Subcutaneous adipose tissue (tissue), 4 donors: Measurements from ENCODE around the gene IRAK3. TPM values are rescaled to one million over a fixed set of nuclear protein-coding genes. Genes with fewer than 3 reads are reported as not detected.

ENCODE experiments used
- total RNA-seq, 4 donors: library from RNA; depleted of rRNA; stranded (reverse); fragments of >200 nt; gene quantifications; one replicate each; pipeline ENCODE4 v1.1.0, GENCODE V29; 2016
- TF ChIP-seq, protein P1 (sequence below): fragments of 450-650 bp; IDR thresholded peaks from one replicate; pipeline ENCODE4 v1.5.1; 2016; ENCODE audit warnings: low read depth, mild to moderate bottlenecking, control low read depth, antibody characterized with exemption, moderate library complexity

Gene IRAK3
- total RNA-seq, 4 donors from 2014 or later = 83.5 to 111 (median 90.8) TPM

DNA sequence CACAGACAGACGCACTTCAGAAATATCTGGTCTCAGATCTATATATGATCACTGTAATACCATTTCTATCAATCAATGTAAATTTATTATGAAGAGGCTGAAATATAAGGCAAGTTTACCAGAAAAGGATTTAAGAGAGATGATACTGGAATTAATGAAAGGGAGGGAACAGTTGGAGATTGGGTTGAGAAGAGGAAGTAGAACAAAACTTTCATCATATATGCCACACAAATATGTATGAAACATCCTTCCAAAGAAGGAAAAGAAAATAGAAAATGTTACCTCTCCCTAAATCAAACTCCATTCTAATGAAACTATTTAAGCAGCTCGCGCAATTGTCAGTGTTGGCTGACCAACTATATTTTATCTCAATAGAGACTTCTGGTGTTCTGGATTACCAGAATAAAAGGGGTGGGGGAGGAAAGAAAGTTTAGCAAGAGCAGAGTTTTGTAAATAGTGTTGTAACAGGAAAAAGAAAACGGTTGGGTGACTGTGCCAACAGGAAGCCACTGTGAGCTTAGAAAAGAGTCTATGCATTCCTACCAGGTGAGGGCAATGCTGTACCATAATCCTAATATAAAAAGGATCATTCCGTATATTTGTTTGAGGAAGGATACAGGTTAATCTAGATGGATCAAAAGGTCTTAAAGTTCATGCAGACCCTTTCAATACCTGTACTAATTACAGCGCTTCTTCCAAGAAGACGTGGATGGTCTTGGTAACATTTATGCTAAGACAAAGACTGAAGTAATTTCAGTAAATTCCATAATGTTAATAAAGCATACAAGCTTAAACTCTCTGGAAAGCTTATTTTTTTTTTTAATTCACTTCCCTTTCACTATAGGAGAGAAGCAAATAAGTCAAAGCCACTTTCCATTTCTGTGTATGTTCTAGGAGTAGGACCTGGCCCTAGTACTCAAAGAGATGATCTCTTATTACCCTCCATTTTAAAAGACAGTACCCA lies 43.9 kb upstream of the IRAK3 start:
- TF ChIP-seq, protein P1, sequence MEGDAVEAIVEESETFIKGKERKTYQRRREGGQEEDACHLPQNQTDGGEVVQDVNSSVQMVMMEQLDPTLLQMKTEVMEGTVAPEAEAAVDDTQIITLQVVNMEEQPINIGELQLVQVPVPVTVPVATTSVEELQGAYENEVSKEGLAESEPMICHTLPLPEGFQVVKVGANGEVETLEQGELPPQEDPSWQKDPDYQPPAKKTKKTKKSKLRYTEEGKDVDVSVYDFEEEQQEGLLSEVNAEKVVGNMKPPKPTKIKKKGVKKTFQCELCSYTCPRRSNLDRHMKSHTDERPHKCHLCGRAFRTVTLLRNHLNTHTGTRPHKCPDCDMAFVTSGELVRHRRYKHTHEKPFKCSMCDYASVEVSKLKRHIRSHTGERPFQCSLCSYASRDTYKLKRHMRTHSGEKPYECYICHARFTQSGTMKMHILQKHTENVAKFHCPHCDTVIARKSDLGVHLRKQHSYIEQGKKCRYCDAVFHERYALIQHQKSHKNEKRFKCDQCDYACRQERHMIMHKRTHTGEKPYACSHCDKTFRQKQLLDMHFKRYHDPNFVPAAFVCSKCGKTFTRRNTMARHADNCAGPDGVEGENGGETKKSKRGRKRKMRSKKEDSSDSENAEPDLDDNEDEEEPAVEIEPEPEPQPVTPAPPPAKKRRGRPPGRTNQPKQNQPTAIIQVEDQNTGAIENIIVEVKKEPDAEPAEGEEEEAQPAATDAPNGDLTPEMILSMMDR = no peak

DNA sequence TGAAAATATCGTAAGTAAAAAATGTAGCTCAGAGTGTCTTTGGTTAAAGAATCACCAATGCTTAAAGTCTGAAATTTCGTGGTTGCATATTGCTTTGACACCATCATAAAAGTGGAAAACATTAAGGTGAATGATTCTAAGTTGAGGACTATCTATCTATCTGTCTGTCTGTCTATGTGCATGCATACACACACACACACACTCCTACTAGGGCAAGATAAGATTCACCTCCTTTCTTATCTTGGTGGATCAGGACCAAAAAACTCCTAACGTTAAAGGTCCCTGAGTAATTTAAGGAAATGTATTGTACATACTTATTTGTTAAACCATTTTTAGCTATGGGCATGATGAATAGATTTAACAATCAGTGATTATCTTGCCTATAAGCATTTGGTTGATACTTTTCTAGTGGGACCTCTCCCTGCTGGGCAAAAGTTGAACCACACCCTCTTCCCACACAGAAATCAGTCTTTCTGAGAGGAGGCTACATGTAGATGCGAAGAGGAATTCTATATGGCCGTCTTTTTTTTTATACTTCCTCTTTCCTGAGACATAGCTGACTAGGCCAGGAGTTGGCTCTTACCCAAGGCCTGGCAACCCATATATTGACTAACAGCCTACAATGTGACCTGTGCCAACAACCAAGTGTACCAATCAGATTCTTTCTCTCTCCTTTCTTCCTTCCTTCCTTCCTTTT lies 39.2 kb upstream of the IRAK3 start:
- TF ChIP-seq, protein P1 = no peak

DNA sequence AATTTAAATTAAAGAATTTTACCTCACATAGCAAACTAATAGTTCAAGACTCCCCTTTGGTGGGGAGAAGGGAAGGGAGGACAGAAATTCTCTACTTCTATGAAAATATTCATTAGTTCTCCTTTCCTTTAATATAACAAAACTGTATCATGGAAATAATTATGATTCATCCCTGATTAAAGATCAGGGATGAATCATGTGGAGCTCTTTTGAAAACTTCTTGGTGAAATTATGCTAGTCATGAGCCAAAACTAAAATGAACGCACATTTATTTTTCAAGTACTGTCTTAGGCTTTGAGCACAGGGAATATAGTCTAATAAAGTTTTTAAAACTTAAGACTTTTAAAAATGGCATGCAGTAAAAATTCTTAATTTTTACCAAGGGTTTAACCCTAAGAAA lies 36.3 kb upstream of the IRAK3 start:
- TF ChIP-seq, protein P1 = no peak

DNA sequence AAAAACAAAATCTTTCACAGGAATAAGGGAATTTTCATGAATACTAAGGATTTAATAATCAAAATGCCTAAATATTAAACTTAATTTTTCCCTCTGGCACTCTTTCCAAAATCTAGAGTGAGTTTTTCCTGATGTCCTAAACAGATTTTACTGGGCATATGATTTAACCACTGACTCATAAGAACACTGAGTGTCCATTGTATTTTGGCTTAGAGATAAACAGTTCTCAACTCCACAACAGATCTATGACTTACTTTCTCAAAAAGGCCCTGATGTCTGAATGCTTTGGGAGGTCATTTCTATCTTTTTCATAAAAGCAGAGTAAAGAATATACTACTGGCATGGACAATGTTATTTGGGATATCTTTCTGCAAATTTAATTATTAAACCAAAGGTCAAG lies 34.2 kb upstream of the IRAK3 start:
- TF ChIP-seq, protein P1 = no peak

DNA sequence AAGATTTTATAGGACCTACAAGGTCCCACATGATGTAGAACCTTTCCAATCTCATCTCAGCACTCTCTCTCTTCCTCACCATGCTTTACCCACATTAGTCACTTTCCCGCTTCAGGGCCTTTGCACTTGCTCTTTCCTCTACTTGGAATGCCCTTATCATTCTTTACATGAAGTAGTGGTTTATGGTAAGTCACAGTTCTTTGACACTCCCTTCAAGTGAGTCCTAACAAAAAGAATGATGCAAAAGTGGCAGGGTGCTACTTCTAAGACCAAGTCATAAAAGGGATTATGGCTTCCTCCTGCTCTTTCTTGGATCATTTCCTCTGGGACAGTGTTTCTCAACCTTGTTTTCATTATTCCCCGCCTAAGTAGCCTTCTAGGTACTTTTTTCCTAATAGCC lies 32.4 kb upstream of the IRAK3 start:
- TF ChIP-seq, protein P1 = no peak

DNA sequence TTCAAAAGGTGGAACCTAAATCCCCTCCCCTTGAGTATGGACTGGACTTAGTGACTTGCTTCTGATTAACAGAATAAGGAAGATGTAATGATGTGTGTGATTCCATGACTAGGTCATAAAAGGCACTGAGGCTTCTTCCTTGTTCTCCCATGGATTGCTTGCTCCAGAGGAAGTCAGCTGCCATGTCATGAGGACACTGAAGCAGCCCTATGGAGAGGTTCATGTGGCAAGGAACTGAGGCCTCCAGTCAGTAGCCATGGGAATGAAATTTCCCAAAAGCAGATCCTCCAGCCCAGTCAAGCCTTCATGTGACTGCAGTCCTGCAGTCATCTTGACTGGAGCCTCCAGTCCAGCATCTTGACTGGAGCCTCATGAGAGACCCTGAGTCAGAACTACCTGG lies 29.9 kb upstream of the IRAK3 start:
- TF ChIP-seq, protein P1 = no peak

DNA sequence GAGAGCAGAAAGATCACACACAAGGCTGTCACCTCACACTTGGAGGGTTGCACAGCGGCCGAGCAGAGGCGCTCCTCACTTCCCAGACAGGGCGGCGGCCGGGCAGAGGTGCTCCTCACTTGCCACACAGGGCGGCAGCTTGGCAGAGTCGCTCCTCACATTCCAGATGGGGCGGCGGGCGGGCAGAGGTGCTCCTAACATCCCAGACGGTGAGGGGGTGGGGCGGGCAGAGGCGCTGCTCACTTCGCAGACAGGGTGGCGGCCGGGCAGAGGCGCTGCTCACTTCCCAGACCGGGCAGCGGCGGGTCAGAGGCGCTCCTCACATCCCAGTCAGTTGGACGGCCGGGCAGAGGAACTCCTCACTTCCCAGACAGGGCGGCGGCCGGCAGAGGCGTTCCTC lies 28.3 kb upstream of the IRAK3 start:
- TF ChIP-seq, protein P1 = no peak
